GM12878 (cell line): ENCODE results near the gene DOCK2. TPM values are rescaled to one million over a fixed set of nuclear protein-coding genes. Genes with fewer than 3 reads are reported as not detected.
A peak's percentile ranks its signal among the peaks of the same experiment; 100 is the strongest.

Experiments used
- ATAC-seq: fragments of 200-7000 bp; cut with Tn5 transposase; 3 replicates; pipeline ENCODE4 v1.9.1; 2020; ENCODE audit warnings: mild to moderate bottlenecking, moderate library complexity
- BruUV-seq: library from RNA; stranded (reverse); fragments of 400-500 nt; replicated peaks from 2 replicates; lab custom pipeline; 2021; lab: Mats Ljungman, UMichigan
- CTCF ChIA-PET: fragments of 300-600 bp; sonication (Branson Sonifier 250); formaldehyde crosslinking; extraction: SDS; loops from one replicate; lab custom pipeline; 2021; ENCODE audit warnings: inconsistent platforms; lab: Yijun Ruan, JAX
- POLR2A ChIA-PET: fragments of 350-600 bp; formaldehyde crosslinking; extraction: SDS; loops from one replicate; lab custom pipeline; 2021; ENCODE audit warnings: inconsistent platforms; lab: Charles Lee
- RAD21 ChIA-PET: fragments of 300-600 bp; sonication (Branson Sonifier 250); formaldehyde crosslinking; loops from one replicate; lab custom pipeline; 2023; ENCODE audit warnings: antibody characterized with exemption; ENCODE audit not compliant: unreplicated experiment; lab: Charles Lee
- SMC1A ChIA-PET: fragments of 300-600 bp; sonication (Branson Sonifier 250); formaldehyde crosslinking; loops from one replicate; lab custom pipeline; 2023; ENCODE audit not compliant: unreplicated experiment, uncharacterized antibody; lab: Charles Lee
- DNase-seq: peaks from one replicate; pipeline ENCODE4 v3.0.0-alpha.2; 2011; ENCODE audit warnings: low read depth, low spot score
- FAIRE-seq: peaks from 3 replicates; lab custom pipeline; 2011; peaks lifted over from hg19 to GRCh38; lab: Jason Lieb, UNC
- H2AFZ ChIP-seq: 2 replicates; pipeline ENCODE4 v1.6.0; 2011; ENCODE audit warnings: low read depth, low read length, control low read depth; ENCODE audit not compliant: control insufficient read depth
- H3K27ac ChIP-seq: 2 replicates; pipeline ENCODE4 v1.5.1; 2011; ENCODE audit warnings: control low read depth; ENCODE audit not compliant: control insufficient read depth, insufficient read depth
- H3K27me3 ChIP-seq, 2 experiments: replicated peaks in 1 of 2; 2 replicates each; pipeline versions ENCODE4 v1.6.0 to v1.6.1; 2011; ENCODE audit warnings: low read length in 1 of 2; ENCODE audit not compliant: control insufficient read depth in 2 of 2, insufficient read depth in 2 of 2
- H3K36me3 ChIP-seq, 2 experiments: 2 replicates each; pipeline ENCODE4 v1.5.1; 2011; ENCODE audit warnings: low read length in 1 of 2; ENCODE audit not compliant: control insufficient read depth in 2 of 2, insufficient read depth in 2 of 2
- H3K4me1 ChIP-seq: 2 replicates; pipeline ENCODE4 v1.6.1; 2011; ENCODE audit warnings: mild to moderate bottlenecking, low read length, moderate library complexity, mixed read lengths; ENCODE audit not compliant: control insufficient read depth, insufficient read depth
- H3K4me2 ChIP-seq: 2 replicates; pipeline ENCODE4 v1.6.0; 2011; ENCODE audit warnings: control low read depth; ENCODE audit not compliant: control insufficient read depth, insufficient read depth
- H3K4me3 ChIP-seq: fragments of 200-600 bp; sonication (generic); 2 replicates; pipeline ENCODE4 v1.5.1; 2016
- H3K79me2 ChIP-seq: 2 replicates; pipeline ENCODE4 v1.6.0; 2011; ENCODE audit warnings: low read length; ENCODE audit not compliant: control insufficient read depth, insufficient read depth
- H3K9ac ChIP-seq: 2 replicates; pipeline ENCODE4 v1.8.0; 2011; ENCODE audit warnings: low read length, control low read depth, mixed read lengths; ENCODE audit not compliant: control insufficient read depth, insufficient read depth
- H3K9me3 ChIP-seq: replicated peaks from 3 replicates; pipeline ENCODE4 v1.5.1; 2011; ENCODE audit warnings: mild to moderate bottlenecking, low read length; ENCODE audit not compliant: control insufficient read depth, insufficient read depth
- H4K20me1 ChIP-seq: 2 replicates; pipeline ENCODE4 v1.6.0; 2011; ENCODE audit not compliant: control insufficient read depth, insufficient read depth
- ASH2L ChIP-seq: fragments of 300-600, 200-600 bp; sonication (generic); IDR thresholded peaks from 2 replicates; pipeline ENCODE4 v1.6.1; 2017; ENCODE audit warnings: low read depth, mild to moderate bottlenecking, borderline replicate concordance
- ATF7 ChIP-seq: fragments of 450-650 bp; IDR thresholded peaks from 2 replicates; pipeline ENCODE4 v1.6.1; 2016; ENCODE audit warnings: low read depth, mild to moderate bottlenecking
- BACH1 ChIP-seq: fragments of 450-650 bp; IDR thresholded peaks from 2 replicates; pipeline ENCODE4 v1.6.1; 2017; ENCODE audit warnings: mild to moderate bottlenecking, borderline replicate concordance
- FOS ChIP-seq: IDR thresholded peaks from 3 replicates; pipeline ENCODE4 v1.6.1; 2011; ENCODE audit warnings: borderline replicate concordance; ENCODE audit not compliant: insufficient read length; ENCODE audit errors: extremely low read depth
- JUND ChIP-seq: IDR thresholded peaks from 2 replicates; pipeline ENCODE4 v1.6.1; 2012; ENCODE audit warnings: low read depth, mild to moderate bottlenecking, low read length, improper control_type of control experiment, moderate library complexity
- MEF2A ChIP-seq: IDR thresholded peaks from 2 replicates; pipeline ENCODE4 v1.6.1; 2011; ENCODE audit warnings: low read depth, mild to moderate bottlenecking, low read length, moderate library complexity; ENCODE audit not compliant: insufficient read depth
- MEF2B ChIP-seq: fragments of 450-650 bp; IDR thresholded peaks from 2 replicates; pipeline ENCODE4 v1.6.1; 2018; ENCODE audit warnings: mild to moderate bottlenecking, moderate library complexity; ENCODE audit not compliant: partially characterized antibody, poor library complexity, severe bottlenecking
- MYB ChIP-seq: fragments of 150-350 bp; IDR thresholded peaks from 2 replicates; pipeline ENCODE4 v1.6.1; 2014; ENCODE audit warnings: mild to moderate bottlenecking, low read depth, low read length, borderline replicate concordance
- NFYB ChIP-seq: IDR thresholded peaks from 2 replicates; pipeline ENCODE4 v1.6.1; 2011; ENCODE audit warnings: low read depth, mild to moderate bottlenecking, low read length, improper control_type of control experiment, moderate library complexity; ENCODE audit not compliant: insufficient read depth
- NR2C2 ChIP-seq: IDR thresholded peaks from 2 replicates; pipeline ENCODE4 v1.6.1; 2011; ENCODE audit warnings: borderline replicate concordance, low read depth; ENCODE audit not compliant: control insufficient read depth, insufficient read length
- SMAD5 ChIP-seq: IDR thresholded peaks from 2 replicates; pipeline ENCODE4 v1.6.1; 2016; ENCODE audit warnings: antibody characterized with exemption, low read depth
- SMARCA5 ChIP-seq: fragments of 450-650 bp; IDR thresholded peaks from 2 replicates; pipeline ENCODE4 v1.6.1; 2017; ENCODE audit warnings: mild to moderate bottlenecking
- SMC3 ChIP-seq: IDR thresholded peaks from 2 replicates; pipeline ENCODE4 v1.6.1; 2011; ENCODE audit warnings: low read length, improper control_type of control experiment, borderline replicate concordance
- TARDBP ChIP-seq: IDR thresholded peaks from 2 replicates; pipeline ENCODE4 v1.6.1; 2016; ENCODE audit warnings: borderline replicate concordance
- ZNF207 ChIP-seq: fragments of 450-650 bp; IDR thresholded peaks from 2 replicates; pipeline ENCODE4 v1.6.1; 2014; ENCODE audit warnings: antibody characterized with exemption, mild to moderate bottlenecking, borderline replicate concordance
- ZNF592 ChIP-seq: fragments of 450-650 bp; IDR thresholded peaks from 2 replicates; pipeline ENCODE4 v1.6.1; 2017; ENCODE audit warnings: mild to moderate bottlenecking, moderate library complexity
- WGBS: methylation state at CpG from one replicate; pipeline ENCODE4 v1.1.6; 2016; ENCODE audit warnings: low lambda C conversion rate; ENCODE audit not compliant: insufficient replicate concordance, insufficient coverage; ENCODE audit errors: missing lambda C conversion rate; 5-methylcytosine and 5-hydroxymethylcytosine counted together
- in situ Hi-C: fragments of 300-500 bp; cut with MboI; formaldehyde crosslinking; loops from 9 replicates; pipeline ENCODE4 v1.14.3; 2018; ENCODE audit warnings: mixed read lengths
- intact Hi-C: fragments of 100-400 bp; cut with micrococcal nuclease; formaldehyde crosslinking; loops from one replicate; pipeline ENCODE4 v1.14.2; 2022; ENCODE audit not compliant: unreplicated experiment
- polyA plus RNA-seq, 11 experiments: library from polyadenylated mRNA; depleted of rRNA in 4 of 11; unstranded in 6 of 11; stranded (reverse) in 5 of 11; fragments of >200 nt; fragmentation: Nextera tagmentation in 4 of 11; fragmentation: Illumina TruSeq in 1 of 11; extraction: Ambion mirVana in 4 of 11; extraction: Trizol in 1 of 11; gene quantifications; 1 replicate in 1 of 11; 2 replicates in 10 of 11; pipeline versions ENCODE4 v1.2.1 to v1.2.3, GENCODE V29; 2011 to 2016; ENCODE audit warnings: inconsistent platforms in 2 of 11, missing spikeins in 2 of 11, low read depth in 1 of 11
- total RNA-seq, 4 experiments: library from RNA; depleted of rRNA in 3 of 4; stranded (reverse); fragments of >200 nt in 3 of 4; fragmentation: Illumina TruSeq in 1 of 4; extraction: Trizol in 1 of 4; gene quantifications; 2 replicates each; pipeline versions ENCODE4 v1.2.1 to v1.2.3, GENCODE V29; 2013 to 2021
- TF ChIP-seq, protein P1 (sequence below): fragments of 150-350 bp; IDR thresholded peaks from 2 replicates; pipeline ENCODE4 v1.6.1; 2016; ENCODE audit warnings: low read depth, low read length

The DOCK2 gene
- total and polyA plus RNA-seq, 10 of the 15 experiments (the other 5 are each of a cell fraction or from before 2014, with no cell fraction given), result 34.2 to 192 (median 118) TPM

DNA sequence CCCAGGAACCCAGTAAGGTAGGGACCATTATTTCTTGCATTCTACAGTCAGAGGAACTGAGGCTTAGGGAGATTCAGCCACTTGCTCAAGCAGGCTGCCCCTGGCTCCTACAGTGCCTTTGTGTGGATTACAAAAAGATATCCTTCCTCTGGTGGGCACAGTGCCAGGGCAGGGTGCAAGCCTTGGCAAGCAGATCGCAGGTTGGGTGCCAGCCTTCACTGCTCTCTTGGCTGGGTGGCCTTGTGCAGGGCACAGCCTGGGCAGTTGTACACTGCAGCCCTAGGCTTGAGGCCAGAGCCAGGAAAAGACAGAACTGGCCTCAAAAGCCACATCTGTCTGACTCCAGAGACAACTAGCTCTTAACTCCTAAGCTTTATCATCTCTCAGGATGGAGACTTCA lies 15.0 kb downstream of the DOCK2 start:
- no peak for ATAC-seq
- BruUV-seq, result no TSS peak
- DNase-seq, result no peak
- Histone ChIP-seq H3K36me3 (peaks cover 20 to 22% of the 10 kb centered on the region in 2 experiments), H4K20me1 (no peaks in the 10 kb centered on the region), H2AFZ (no peak overlapping the region), H3K4me3 (no peak overlapping the region), H3K27ac (peak overlapping the region; percentile 98), H3K9ac (no peak overlapping the region; the same call in 1 of the 2 replicates), H3K4me1 (peaks cover 96% of the 10 kb centered on the region), H3K27me3 (no peaks in the 10 kb centered on the region), H3K4me2 (peak overlapping the region; percentile 45; the same call in 1 of the 2 replicates), H3K79me2 (peaks cover 85% of the 10 kb centered on the region), H3K9me3 (no peaks in the 10 kb centered on the region)
- RAD21 ChIA-PET, result interaction anchor here (1.4 to 6.8 kb wide), 3 partner anchors 14 to 46 kb away, joined by 4 to 47 read pairs (median 43); partner anchors contain the start of gene DOCK2
- CTCF ChIA-PET, result interaction anchor here (1.4 to 3.2 kb wide), 2 partner anchors 12 to 19 kb away, joined by 4 to 14 read pairs; no protein-coding TSS in a partner anchor
- in situ Hi-C loops, result no loop called here
- intact Hi-C loops, result no loop called here
- no peak for FAIRE-seq
- SMC1A ChIA-PET, result interaction anchor here (0.6 to 8.0 kb wide), 3 partner anchors 15 to 27 kb away, joined by 4 to 68 read pairs (median 16); partner anchors contain the start of gene DOCK2
- POLR2A ChIA-PET, result interaction anchor here (1.3 to 2.5 kb wide), 4 partner anchors 12 to 21 kb away, joined by 3 to 16 read pairs (median 10); partner anchors contain the start of gene DOCK2
- WGBS, result 0% methylated on average over 1 of the region's 1 CpG
- TF ChIP-seq BACH1 (no peak), JUND (no peak), SMARCA5 (no peak), SMC3 (no peak), MEF2A (no peak), ZNF592 (no peak), NFYB (no peak), ZNF207 (no peak), MYB (no peak), ATF7 (no peak), SMAD5 (no peak), NR2C2 (no peak), TARDBP (no peak), ASH2L (no peak), MEF2B (no peak), FOS (no peak)
- TF ChIP-seq, protein P1, sequence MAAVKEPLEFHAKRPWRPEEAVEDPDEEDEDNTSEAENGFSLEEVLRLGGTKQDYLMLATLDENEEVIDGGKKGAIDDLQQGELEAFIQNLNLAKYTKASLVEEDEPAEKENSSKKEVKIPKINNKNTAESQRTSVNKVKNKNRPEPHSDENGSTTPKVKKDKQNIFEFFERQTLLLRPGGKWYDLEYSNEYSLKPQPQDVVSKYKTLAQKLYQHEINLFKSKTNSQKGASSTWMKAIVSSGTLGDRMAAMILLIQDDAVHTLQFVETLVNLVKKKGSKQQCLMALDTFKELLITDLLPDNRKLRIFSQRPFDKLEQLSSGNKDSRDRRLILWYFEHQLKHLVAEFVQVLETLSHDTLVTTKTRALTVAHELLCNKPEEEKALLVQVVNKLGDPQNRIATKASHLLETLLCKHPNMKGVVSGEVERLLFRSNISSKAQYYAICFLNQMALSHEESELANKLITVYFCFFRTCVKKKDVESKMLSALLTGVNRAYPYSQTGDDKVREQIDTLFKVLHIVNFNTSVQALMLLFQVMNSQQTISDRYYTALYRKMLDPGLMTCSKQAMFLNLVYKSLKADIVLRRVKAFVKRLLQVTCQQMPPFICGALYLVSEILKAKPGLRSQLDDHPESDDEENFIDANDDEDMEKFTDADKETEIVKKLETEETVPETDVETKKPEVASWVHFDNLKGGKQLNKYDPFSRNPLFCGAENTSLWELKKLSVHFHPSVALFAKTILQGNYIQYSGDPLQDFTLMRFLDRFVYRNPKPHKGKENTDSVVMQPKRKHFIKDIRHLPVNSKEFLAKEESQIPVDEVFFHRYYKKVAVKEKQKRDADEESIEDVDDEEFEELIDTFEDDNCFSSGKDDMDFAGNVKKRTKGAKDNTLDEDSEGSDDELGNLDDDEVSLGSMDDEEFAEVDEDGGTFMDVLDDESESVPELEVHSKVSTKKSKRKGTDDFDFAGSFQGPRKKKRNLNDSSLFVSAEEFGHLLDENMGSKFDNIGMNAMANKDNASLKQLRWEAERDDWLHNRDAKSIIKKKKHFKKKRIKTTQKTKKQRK, result no peak
